ENCODE results near the gene NOP14.

NOP14 gene

GRCh38 chr4:2963175-2963965, at the start of gene NOP14, which contains the start of gene GRK4 (continued):
- TF ChIP-seq ZIC2 (tag by site-specific recombination; IDR thresholded peaks at IDR 0.05): peak; percentile 84
- peak; percentile 85; the same call in 1 of the 2 replicates for TF ChIP-seq KLF16 (tag by site-specific recombination; IDR thresholded peaks at IDR 0.05)
- peak; percentile 61; the same call in 1 of the 2 replicates for TF ChIP-seq ZNF394 (tag by site-specific recombination; IDR thresholded peaks at IDR 0.05; ENCODE audit: borderline replicate concordance)
- no peak; the same call in 1 of the 2 replicates for TF ChIP-seq KLF10 (tag by site-specific recombination; IDR thresholded peaks at IDR 0.05)
- peak; percentile 61 for TF ChIP-seq CTCF (tag by site-specific recombination; IDR thresholded peaks at IDR 0.05)
- TF ChIP-seq, protein P1, sequence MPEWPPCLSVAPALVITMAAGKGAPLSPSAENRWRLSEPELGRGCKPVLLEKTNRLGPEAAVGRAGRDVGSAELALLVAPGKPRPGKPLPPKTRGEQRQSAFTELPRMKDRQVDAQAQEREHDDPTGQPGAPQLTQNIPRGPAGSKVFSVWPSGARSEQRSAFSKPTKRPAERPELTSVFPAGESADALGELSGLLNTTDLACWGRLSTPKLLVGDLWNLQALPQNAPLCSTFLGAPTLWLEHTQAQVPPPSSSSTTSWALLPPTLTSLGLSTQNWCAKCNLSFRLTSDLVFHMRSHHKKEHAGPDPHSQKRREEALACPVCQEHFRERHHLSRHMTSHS (tag by site-specific recombination; IDR thresholded peaks at IDR 0.05): no peak
- peak; percentile 34; the same call in 1 of the 2 replicates for TF ChIP-seq OVOL3 (tag by site-specific recombination; IDR thresholded peaks at IDR 0.05)
- peak; percentile 84 for TF ChIP-seq ZEB2 (tag by site-specific recombination; IDR thresholded peaks at IDR 0.05)
- TF ChIP-seq ZNF610 (tag by site-specific recombination; IDR thresholded peaks at IDR 0.05; ENCODE audit: borderline replicate concordance): no peak
- TF ChIP-seq ZSCAN18 (tag by site-specific recombination; IDR thresholded peaks at IDR 0.05): peak; percentile 8; the same call in 1 of the 2 replicates
- TF ChIP-seq ZNF660 (tag by site-specific recombination; IDR thresholded peaks at IDR 0.05): 0 out of 2 replicates have a peak, but pooled peaks have one; percentile 30
- TF ChIP-seq ZNF214 (tag by site-specific recombination; IDR thresholded peaks at IDR 0.05; ENCODE audit: borderline replicate concordance): no peak
- TF ChIP-seq YY1 (tag by site-specific recombination; IDR thresholded peaks at IDR 0.05): peak; percentile 74
- no peak for TF ChIP-seq ZNF398 (tag by site-specific recombination; IDR thresholded peaks at IDR 0.05)
- TF ChIP-seq SP3 (tag by site-specific recombination; IDR thresholded peaks at IDR 0.05): peak; percentile 73
- TF ChIP-seq, protein P2, sequence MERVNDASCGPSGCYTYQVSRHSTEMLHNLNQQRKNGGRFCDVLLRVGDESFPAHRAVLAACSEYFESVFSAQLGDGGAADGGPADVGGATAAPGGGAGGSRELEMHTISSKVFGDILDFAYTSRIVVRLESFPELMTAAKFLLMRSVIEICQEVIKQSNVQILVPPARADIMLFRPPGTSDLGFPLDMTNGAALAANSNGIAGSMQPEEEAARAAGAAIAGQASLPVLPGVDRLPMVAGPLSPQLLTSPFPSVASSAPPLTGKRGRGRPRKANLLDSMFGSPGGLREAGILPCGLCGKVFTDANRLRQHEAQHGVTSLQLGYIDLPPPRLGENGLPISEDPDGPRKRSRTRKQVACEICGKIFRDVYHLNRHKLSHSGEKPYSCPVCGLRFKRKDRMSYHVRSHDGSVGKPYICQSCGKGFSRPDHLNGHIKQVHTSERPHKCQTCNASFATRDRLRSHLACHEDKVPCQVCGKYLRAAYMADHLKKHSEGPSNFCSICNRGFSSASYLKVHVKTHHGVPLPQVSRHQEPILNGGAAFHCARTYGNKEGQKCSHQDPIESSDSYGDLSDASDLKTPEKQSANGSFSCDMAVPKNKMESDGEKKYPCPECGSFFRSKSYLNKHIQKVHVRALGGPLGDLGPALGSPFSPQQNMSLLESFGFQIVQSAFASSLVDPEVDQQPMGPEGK (tag by site-specific recombination; IDR thresholded peaks at IDR 0.05): peak; percentile 4; the same call in 1 of the 2 replicates
- peak; percentile 60; the same call in 1 of the 2 replicates for TF ChIP-seq ZNF24 (tag by site-specific recombination; IDR thresholded peaks at IDR 0.05)
- peak; percentile 82; the same call in 1 of the 2 replicates for TF ChIP-seq ZFP37 (tag by site-specific recombination; IDR thresholded peaks at IDR 0.05)
- TF ChIP-seq SETDB1 (IDR thresholded peaks at IDR 0.05; ENCODE audit: insufficient read length, low read length): no peak
- TF ChIP-seq, protein P3, sequence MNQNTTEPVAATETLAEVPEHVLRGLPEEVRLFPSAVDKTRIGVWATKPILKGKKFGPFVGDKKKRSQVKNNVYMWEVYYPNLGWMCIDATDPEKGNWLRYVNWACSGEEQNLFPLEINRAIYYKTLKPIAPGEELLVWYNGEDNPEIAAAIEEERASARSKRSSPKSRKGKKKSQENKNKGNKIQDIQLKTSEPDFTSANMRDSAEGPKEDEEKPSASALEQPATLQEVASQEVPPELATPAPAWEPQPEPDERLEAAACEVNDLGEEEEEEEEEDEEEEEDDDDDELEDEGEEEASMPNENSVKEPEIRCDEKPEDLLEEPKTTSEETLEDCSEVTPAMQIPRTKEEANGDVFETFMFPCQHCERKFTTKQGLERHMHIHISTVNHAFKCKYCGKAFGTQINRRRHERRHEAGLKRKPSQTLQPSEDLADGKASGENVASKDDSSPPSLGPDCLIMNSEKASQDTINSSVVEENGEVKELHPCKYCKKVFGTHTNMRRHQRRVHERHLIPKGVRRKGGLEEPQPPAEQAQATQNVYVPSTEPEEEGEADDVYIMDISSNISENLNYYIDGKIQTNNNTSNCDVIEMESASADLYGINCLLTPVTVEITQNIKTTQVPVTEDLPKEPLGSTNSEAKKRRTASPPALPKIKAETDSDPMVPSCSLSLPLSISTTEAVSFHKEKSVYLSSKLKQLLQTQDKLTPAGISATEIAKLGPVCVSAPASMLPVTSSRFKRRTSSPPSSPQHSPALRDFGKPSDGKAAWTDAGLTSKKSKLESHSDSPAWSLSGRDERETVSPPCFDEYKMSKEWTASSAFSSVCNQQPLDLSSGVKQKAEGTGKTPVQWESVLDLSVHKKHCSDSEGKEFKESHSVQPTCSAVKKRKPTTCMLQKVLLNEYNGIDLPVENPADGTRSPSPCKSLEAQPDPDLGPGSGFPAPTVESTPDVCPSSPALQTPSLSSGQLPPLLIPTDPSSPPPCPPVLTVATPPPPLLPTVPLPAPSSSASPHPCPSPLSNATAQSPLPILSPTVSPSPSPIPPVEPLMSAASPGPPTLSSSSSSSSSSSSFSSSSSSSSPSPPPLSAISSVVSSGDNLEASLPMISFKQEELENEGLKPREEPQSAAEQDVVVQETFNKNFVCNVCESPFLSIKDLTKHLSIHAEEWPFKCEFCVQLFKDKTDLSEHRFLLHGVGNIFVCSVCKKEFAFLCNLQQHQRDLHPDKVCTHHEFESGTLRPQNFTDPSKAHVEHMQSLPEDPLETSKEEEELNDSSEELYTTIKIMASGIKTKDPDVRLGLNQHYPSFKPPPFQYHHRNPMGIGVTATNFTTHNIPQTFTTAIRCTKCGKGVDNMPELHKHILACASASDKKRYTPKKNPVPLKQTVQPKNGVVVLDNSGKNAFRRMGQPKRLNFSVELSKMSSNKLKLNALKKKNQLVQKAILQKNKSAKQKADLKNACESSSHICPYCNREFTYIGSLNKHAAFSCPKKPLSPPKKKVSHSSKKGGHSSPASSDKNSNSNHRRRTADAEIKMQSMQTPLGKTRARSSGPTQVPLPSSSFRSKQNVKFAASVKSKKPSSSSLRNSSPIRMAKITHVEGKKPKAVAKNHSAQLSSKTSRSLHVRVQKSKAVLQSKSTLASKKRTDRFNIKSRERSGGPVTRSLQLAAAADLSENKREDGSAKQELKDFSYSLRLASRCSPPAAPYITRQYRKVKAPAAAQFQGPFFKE (tag by site-specific recombination; IDR thresholded peaks at IDR 0.05; ENCODE audit: borderline replicate concordance): no peak

Data from HEK293 (cell line).